HepG2 (cell line): ENCODE measurements around the gene NPAS2. TPM values are rescaled to one million over a fixed set of nuclear protein-coding genes. Genes with fewer than 3 reads are reported as not detected.

Source experiments
- CC2D1A ChIP-seq: sonication (generic); formaldehyde crosslinking; IDR thresholded peaks from 2 replicates; pipeline ENCODE4 v1.8.1; 2023; ENCODE audit warnings: mild to moderate bottlenecking, missing genetic modification reagents
- CENPBD1 ChIP-seq: sonication (generic); formaldehyde crosslinking; IDR thresholded peaks from 2 replicates; pipeline ENCODE4 v1.8.0; 2022; ENCODE audit warnings: missing genetic modification reagents, low read depth, mild to moderate bottlenecking, borderline replicate concordance
- GTF3A ChIP-seq: sonication (generic); formaldehyde crosslinking; conservative IDR thresholded peaks from 2 replicates; pipeline ENCODE4 v1.4.0; 2020; ENCODE audit warnings: mild to moderate bottlenecking, missing genetic modification reagents
- HES4 ChIP-seq: sonication (generic); formaldehyde crosslinking; IDR thresholded peaks from 2 replicates; pipeline ENCODE4 v1.9.0; 2021; ENCODE audit warnings: mild to moderate bottlenecking, missing genetic modification reagents, borderline replicate concordance
- KLF11 ChIP-seq: IDR thresholded peaks from 2 replicates; pipeline ENCODE4 v1.6.1; 2016; ENCODE audit warnings: missing compliant biosample characterization
- MIER3 ChIP-seq: IDR thresholded peaks from 2 replicates; pipeline ENCODE4 v1.6.1; 2016; ENCODE audit warnings: missing compliant biosample characterization, borderline replicate concordance
- PHF5A ChIP-seq: IDR thresholded peaks from one replicate; pipeline ENCODE4 v1.6.1; 2018; ENCODE audit warnings: low read depth, missing genetic modification reagents; ENCODE audit not compliant: unreplicated experiment
- RBFOX2 ChIP-seq: fragments of 200-400 bp; formaldehyde crosslinking; IDR thresholded peaks from 2 replicates; pipeline ENCODE4 v1.6.1; 2017; ENCODE audit warnings: low read depth, mild to moderate bottlenecking, low read length
- RBM39 ChIP-seq: fragments of 200-400 bp; formaldehyde crosslinking; IDR thresholded peaks from one replicate; pipeline ENCODE4 v1.6.1; 2018; ENCODE audit warnings: antibody characterized with exemption, mild to moderate bottlenecking, low read depth, low read length; ENCODE audit not compliant: poor library complexity, severe bottlenecking
- RXRA ChIP-seq: sonication (generic); formaldehyde crosslinking; IDR thresholded peaks from 2 replicates; pipeline ENCODE4 v1.5.1; 2020; ENCODE audit warnings: missing genetic modification reagents
- SALL1 ChIP-seq: sonication (generic); formaldehyde crosslinking; IDR thresholded peaks from 2 replicates; pipeline ENCODE4 v1.8.0; 2022; ENCODE audit warnings: mild to moderate bottlenecking, missing genetic modification reagents
- SIX4 ChIP-seq: sonication (generic); formaldehyde crosslinking; IDR thresholded peaks from 2 replicates; pipeline ENCODE4 v1.4.0; 2020; ENCODE audit warnings: missing genetic modification reagents
- SRY ChIP-seq: sonication (generic); formaldehyde crosslinking; IDR thresholded peaks from 2 replicates; pipeline ENCODE4 v1.8.0; 2022; ENCODE audit warnings: mild to moderate bottlenecking, missing genetic modification reagents
- ZFP36L2 ChIP-seq: sonication (generic); formaldehyde crosslinking; IDR thresholded peaks from 2 replicates; pipeline ENCODE4 v1.4.0; 2020; ENCODE audit warnings: missing genetic modification reagents
- ZKSCAN1 ChIP-seq: fragments of 150-350 bp; IDR thresholded peaks from 2 replicates; pipeline ENCODE4 v1.6.1; 2014; ENCODE audit warnings: low read length
- ZNF260 ChIP-seq: sonication (generic); formaldehyde crosslinking; IDR thresholded peaks from 2 replicates; pipeline ENCODE4 v1.4.0; 2020; ENCODE audit warnings: missing genetic modification reagents, low read depth, mild to moderate bottlenecking, borderline replicate concordance
- ZNF274 ChIP-seq: sonication (generic); formaldehyde crosslinking; IDR thresholded peaks from 2 replicates; pipeline ENCODE4 v1.5.1; 2020; ENCODE audit warnings: mild to moderate bottlenecking, missing genetic modification reagents
- ZNF432 ChIP-seq: sonication (generic); formaldehyde crosslinking; IDR thresholded peaks from 2 replicates; pipeline ENCODE4 v1.5.0; 2020; ENCODE audit warnings: missing genetic modification reagents, mild to moderate bottlenecking, borderline replicate concordance
- ZNF558 ChIP-seq: sonication (generic); formaldehyde crosslinking; IDR thresholded peaks from 2 replicates; pipeline ENCODE4 v1.9.0; 2022; ENCODE audit warnings: mild to moderate bottlenecking, missing genetic modification reagents, borderline replicate concordance
- ZNF646 ChIP-seq: sonication (generic); formaldehyde crosslinking; IDR thresholded peaks from 2 replicates; pipeline ENCODE4 v1.9.0; 2021; ENCODE audit warnings: mild to moderate bottlenecking, missing genetic modification reagents
- ZSCAN25 ChIP-seq: sonication (generic); formaldehyde crosslinking; IDR thresholded peaks from 2 replicates; pipeline ENCODE4 v1.8.0; 2022; ENCODE audit warnings: mild to moderate bottlenecking, missing genetic modification reagents
- polyA plus RNA-seq, 8 experiments: library from polyadenylated mRNA; depleted of rRNA in 3 of 8; stranded (reverse) in 7 of 8; unstranded in 1 of 8; fragments of >200 nt; fragmentation: Illumina TruSeq in 4 of 8; extraction: Trizol in 4 of 8; gene quantifications; 2 replicates each; pipeline versions ENCODE4 v1.2.1 to v1.2.3, GENCODE V29; 2011 to 2016; ENCODE audit warnings: low read depth in 4 of 8, missing spikeins in 1 of 8, mixed read lengths in 1 of 8; ENCODE audit not compliant: insufficient read depth in 1 of 8
- total RNA-seq, 5 experiments: library from RNA; depleted of rRNA; stranded (reverse); fragments of >200 nt; fragmentation: Illumina TruSeq; extraction: Trizol; gene quantifications; 2 replicates each; pipeline ENCODE4 v1.2.3, GENCODE V29; 2016; ENCODE audit warnings: low read depth in 1 of 5

Gene NPAS2
- total and polyA plus RNA-seq, 2 of the 13 experiments (the other 11 are each of a cell fraction or from before 2014, with no cell fraction given): 14.8 to 37.5 TPM

GRCh38 chr2:101002562-101003277 lies 182.8 kb downstream of the NPAS2 start (continued):
- TF ChIP-seq ZFP36L2 (CRISPR knock-in tag) (no peak), HES4 (CRISPR knock-in tag) (no peak), RBM39 (peak; percentile 4), CC2D1A (CRISPR knock-in tag) (0 out of 2 replicates have a peak, but pooled peaks have one; percentile 27), SALL1 (no peak), KLF11 (CRISPR knock-in tag) (no peak), ZNF646 (no peak), ZSCAN25 (CRISPR knock-in tag) (0 out of 2 replicates have a peak, but pooled peaks have one; percentile 13), ZNF558 (CRISPR knock-in tag) (no peak), SRY (CRISPR knock-in tag) (peak; percentile 18; the same call in 1 of the 2 replicates), MIER3 (CRISPR knock-in tag) (no peak), PHF5A (CRISPR knock-in tag) (peak; percentile 4), ZNF274 (CRISPR knock-in tag) (no peak), CENPBD1 (0 out of 2 replicates have a peak, but pooled peaks have one; percentile 15), SIX4 (CRISPR knock-in tag) (no peak), ZNF432 (CRISPR knock-in tag) (peak; percentile 78; the same call in 1 of the 2 replicates), ZKSCAN1 (0 out of 2 replicates have a peak, but pooled peaks have one; percentile 3), RBFOX2 (0 out of 2 replicates have a peak, but pooled peaks have one; percentile 74), RXRA (CRISPR knock-in tag) (no peak), ZNF260 (no peak), GTF3A (no peak)
